ENCODE measurements around the gene USP14.
"Not testable (repeated sequence)": the region's sequence is repeated elsewhere in the genome, so short reads cannot be mapped to it uniquely, and the experiment has no call there.

DNA sequence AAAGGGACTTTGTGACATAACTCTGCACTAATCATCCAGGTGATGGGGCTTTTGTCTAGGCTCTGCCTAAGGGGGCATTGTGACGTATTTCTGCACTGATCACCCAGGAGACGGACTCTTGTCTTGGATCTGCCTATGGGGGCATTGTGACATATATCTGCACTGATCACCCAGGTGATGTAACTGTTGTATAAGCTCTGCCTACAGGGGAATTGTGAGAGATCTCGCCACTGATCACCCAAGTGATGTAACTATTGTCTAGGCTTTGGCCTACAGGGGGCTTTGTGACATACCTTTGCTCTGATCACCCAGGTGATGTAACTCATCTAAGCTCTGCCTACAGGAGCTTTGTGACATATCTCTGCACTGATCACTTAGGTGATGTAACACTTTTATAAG lies 49.7 kb upstream of the USP14 start:
- TF ChIP-seq, protein P1, sequence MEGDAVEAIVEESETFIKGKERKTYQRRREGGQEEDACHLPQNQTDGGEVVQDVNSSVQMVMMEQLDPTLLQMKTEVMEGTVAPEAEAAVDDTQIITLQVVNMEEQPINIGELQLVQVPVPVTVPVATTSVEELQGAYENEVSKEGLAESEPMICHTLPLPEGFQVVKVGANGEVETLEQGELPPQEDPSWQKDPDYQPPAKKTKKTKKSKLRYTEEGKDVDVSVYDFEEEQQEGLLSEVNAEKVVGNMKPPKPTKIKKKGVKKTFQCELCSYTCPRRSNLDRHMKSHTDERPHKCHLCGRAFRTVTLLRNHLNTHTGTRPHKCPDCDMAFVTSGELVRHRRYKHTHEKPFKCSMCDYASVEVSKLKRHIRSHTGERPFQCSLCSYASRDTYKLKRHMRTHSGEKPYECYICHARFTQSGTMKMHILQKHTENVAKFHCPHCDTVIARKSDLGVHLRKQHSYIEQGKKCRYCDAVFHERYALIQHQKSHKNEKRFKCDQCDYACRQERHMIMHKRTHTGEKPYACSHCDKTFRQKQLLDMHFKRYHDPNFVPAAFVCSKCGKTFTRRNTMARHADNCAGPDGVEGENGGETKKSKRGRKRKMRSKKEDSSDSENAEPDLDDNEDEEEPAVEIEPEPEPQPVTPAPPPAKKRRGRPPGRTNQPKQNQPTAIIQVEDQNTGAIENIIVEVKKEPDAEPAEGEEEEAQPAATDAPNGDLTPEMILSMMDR (IDR thresholded peaks at IDR 0.05; ENCODE audit: low read depth, low read length, poor library complexity, severe bottlenecking), result not testable (repeated sequence)
- not testable (repeated sequence) for TF ChIP-seq EZH2phosphoT487 (IDR thresholded peaks at IDR 0.05; ENCODE audit: borderline replicate concordance, low read length)

Data from DOHH2 (cell line).